Ovary (tissue), 3 donors: ENCODE measurements around the gene LIMS1.

Experiments used
- EP300 ChIP-seq: sonication (generic); formaldehyde crosslinking; IDR thresholded peaks from one replicate; pipeline ENCODE4 v1.6.1; 2017; ENCODE audit warnings: antibody characterized with exemption
- POLR2A ChIP-seq: fragments of 450-650 bp; IDR thresholded peaks from one replicate; pipeline ENCODE4 v1.6.1; 2017; ENCODE audit warnings: antibody characterized with exemption, mild to moderate bottlenecking, moderate library complexity
- TF ChIP-seq, protein P1 (sequence below), 3 donors: fragments of 450-650 bp in 2 of 3; fragments of 200-600 bp in 1 of 3; IDR thresholded peaks; one replicate each; pipeline versions ENCODE4 v1.5.1 to v1.8.0; 2016 to 2022; ENCODE audit warnings: antibody characterized with exemption in 3 of 3, mild to moderate bottlenecking in 1 of 3
- donor health status: DM: no; HTN: no; CAD: no.

DNA sequence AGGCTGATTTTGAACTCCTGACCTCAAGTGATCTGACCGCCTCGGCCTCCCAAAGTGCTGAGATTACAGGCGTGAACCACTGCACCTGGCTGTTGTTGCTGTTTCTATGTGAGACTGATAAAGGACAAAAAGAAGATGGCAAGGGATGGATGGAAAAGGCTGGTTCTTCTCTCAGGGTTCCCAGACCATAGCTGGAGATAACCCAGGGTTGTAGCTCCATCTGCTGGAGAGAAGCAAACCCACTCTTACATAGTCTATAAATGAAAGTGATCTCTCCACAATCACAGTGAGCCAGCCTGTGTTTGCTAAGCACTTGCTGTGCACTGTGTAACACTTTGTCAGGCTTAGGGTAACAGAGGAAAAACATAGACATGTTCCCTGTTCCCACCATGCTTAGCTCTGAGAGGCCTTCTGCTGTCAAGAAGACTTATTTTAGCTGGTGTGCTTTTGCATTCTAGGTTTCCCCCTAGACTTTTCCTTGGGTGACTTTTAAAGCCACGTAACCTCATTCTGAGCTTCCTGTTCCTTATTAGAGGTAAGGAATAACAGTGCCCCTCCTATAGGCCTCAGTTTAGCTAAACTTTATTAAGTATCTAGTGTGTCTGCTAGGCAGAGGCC, 49.7 kb downstream of the LIMS1 start:
- TF ChIP-seq, protein P1, sequence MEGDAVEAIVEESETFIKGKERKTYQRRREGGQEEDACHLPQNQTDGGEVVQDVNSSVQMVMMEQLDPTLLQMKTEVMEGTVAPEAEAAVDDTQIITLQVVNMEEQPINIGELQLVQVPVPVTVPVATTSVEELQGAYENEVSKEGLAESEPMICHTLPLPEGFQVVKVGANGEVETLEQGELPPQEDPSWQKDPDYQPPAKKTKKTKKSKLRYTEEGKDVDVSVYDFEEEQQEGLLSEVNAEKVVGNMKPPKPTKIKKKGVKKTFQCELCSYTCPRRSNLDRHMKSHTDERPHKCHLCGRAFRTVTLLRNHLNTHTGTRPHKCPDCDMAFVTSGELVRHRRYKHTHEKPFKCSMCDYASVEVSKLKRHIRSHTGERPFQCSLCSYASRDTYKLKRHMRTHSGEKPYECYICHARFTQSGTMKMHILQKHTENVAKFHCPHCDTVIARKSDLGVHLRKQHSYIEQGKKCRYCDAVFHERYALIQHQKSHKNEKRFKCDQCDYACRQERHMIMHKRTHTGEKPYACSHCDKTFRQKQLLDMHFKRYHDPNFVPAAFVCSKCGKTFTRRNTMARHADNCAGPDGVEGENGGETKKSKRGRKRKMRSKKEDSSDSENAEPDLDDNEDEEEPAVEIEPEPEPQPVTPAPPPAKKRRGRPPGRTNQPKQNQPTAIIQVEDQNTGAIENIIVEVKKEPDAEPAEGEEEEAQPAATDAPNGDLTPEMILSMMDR (IDR thresholded peaks at IDR 0.05), result peak in 2 of 3 donors; percentile 62 to 72
- no peak for TF ChIP-seq EP300
- TF ChIP-seq POLR2A, result no peak
